ENCODE data around the gene UBLCP1.
"Not testable (repeated sequence)": the region's sequence is repeated elsewhere in the genome, so short reads cannot be mapped to it uniquely, and the experiment has no call there.

Gene UBLCP1, protein sequence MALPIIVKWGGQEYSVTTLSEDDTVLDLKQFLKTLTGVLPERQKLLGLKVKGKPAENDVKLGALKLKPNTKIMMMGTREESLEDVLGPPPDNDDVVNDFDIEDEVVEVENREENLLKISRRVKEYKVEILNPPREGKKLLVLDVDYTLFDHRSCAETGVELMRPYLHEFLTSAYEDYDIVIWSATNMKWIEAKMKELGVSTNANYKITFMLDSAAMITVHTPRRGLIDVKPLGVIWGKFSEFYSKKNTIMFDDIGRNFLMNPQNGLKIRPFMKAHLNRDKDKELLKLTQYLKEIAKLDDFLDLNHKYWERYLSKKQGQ

DNA sequence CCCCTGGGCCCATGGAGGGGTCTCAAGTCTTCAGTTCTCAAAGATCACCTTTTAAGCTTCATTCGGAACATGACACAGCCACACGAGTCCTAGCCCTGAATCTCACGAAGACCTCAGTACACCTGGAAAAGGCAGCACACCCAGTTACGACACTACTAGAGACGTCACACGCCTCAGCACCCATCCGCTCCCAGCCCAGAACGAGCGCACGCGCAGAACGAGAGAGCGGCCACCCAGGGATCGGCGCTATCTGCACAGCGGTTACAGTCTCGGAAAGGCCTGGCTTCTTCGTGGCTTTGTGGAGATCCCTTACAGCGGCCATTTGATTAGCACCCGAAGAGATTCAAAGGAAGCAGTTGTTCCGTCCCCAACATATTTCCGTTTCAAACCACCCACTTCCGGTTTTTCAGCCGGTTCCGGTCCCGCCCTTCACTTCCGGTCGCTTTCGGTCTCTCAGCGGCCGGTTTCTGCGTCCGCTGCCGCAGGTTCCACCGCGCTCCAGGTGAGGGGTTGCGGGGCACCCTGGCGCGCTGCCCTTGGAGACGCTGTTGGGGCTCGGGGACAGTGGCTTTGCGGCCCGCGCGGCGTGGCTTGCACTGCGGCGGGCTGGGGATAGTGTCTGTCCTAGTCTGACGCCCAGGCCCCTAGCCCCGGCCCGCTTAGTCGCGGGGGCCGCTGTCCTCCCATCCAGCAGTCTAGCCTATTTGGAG, at the start of gene UBLCP1:
UBLCP1 (plus strand) TSS at position 432 of the 710 bp plus-strand sequence. CDS start 5,626 bp downstream, outside the sequence.
- peak; percentile 92 for DNase-seq

DNA sequence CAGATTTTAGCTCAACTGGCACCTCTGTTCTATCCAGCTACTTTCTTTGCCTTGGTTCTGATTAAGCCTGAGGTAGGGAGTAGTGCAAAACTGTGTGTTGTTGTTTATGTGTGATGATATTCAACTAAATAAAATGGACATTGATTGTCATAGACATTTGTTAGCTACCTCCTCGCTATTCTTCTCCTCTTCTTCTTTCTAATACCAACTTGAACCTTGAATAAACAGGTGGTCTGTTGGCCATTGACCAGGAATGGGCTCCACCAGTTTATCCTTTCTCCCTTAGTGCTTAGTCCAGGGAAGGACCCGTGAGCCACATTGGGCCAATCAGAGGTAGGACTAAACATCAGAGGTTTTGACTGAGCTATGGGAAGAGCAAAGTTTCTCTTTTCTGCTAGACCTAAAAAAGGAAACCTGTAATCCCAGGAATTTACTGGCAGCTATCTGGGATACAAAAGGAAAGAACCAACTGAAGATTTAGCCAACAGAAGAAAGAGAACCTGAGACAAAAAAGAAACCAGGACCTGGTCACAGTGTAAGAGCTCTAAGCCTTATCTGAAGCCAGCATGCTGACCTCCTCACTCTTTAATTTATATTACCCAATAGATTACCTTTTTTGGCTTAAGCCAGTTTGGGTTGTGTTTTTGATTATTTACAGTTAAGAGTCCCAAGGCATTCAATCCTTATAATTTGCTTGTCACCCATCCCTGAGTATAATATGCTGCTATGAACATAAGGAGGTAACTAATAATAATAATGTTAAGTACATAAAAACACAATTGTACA, 48.4 kb upstream of the UBLCP1 start:
- no peak for DNase-seq

DNA sequence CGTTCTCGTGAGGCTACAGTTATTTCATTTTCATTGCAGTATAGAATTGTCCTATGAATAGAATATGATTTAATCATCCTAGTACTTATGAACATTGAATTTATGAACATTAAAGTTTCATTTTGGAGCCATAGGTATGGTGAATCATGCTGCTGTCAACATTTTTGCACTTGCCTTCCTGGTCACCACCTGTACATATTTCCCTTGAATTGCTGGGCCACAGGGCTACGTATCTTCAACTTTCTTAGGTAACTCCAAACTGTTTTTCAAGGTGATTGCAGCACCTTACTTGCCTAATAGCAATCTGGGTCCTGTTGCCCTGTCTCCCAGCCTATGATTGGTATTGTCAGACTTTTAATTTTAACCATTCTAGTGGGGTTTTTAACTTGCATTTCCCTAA, 47.2 kb upstream of the UBLCP1 start:
- DNase-seq: no peak

DNA sequence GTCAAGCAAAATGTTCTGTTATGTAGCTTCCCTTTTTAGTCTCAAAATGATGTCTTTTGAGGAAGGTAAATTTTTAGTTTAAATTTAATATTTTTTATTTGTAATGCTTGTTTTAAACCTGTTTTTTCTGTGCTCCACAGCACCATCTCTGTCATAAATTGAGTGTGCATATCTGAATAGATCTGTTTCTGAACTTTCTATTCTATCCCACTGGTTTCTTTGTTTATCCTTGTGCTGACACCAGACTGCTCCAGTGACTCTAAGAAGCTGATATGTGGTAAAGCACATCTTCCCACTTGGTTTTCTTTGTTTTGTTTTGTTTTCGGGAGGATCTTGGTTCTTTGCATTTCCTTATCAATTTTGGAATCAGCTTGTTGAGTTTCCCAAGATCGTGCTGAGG, 46.6 kb upstream of the UBLCP1 start:
- no peak for DNase-seq

DNA sequence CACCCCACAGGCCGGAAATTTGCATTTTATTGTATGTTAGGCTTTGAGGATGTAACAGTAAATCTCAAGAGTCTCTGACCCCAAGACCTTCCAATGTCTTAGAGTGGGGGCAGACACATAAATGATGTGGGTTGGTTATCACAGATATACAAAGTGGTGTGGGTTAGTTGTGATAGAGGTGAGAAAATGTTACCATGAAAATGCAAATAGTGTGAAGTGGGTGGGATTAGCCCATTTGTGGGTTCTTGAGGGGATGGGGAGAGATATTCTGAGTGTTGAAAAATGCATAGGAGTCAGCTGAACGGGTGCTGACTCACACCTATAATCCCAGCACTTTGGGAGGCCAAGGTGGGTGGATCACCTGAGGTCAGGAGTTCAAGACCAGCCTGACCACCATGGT, 45.9 kb upstream of the UBLCP1 start:
- no peak for DNase-seq

DNA sequence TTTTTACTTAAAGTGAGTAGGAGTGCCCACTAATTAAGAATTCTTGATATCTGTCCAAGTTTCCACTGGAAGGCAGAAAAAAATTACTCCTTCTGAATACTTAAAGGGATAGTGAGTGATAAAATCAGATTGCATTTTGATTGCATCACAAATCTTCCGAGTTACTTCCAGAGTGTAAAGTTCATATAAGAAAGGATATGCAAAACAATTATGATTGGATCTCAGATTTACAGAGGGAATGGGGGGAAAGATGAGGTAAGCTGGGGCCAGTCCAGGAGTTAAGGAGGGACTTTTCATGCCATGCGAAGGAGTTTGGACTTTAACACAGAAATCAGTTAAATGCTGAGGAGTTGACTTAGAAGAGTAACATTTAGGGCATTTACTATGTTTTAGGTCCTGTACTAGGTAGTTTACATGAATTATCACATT, 44.5 kb upstream of the UBLCP1 start:
- DNase-seq: no peak

DNA sequence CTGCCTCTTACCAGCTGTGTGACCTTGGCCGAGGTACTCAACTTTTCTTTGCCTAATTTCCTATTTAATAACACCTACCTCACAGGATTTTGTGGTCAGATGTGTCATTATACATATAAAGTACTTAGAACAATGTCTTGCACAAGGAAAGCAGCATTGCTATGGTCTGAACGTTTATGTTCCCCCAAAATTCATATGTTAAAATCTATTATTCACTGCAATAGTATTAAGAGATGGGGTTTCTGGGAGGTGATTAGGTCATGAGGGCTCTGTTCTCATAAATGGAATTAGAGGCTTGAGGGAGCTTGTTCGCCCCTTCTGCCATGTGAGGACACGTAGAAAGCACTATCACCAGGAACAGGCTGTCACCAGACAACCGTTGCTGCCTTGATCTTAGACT, 42.9 kb upstream of the UBLCP1 start:
- no peak for DNase-seq

DNA sequence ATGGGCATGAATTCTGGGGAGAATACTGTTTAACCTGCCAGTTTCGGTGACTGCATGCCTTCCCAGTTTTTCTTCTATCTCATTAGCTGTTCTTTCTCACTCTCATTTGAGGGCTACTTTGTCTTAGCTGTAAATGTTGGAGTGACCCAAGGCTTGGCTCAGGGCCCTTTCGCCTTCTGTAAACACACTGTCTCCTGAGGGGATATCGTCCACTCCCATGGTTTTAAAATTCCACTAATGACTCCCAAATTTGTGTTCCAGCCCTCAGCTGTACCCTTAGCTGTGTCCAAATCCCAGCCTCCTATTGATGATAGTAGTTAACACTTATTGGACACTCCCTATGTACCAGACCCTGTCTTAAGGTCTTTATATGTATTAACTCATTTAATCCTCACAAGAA, 39.6 kb upstream of the UBLCP1 start:
- no peak for DNase-seq

DNA sequence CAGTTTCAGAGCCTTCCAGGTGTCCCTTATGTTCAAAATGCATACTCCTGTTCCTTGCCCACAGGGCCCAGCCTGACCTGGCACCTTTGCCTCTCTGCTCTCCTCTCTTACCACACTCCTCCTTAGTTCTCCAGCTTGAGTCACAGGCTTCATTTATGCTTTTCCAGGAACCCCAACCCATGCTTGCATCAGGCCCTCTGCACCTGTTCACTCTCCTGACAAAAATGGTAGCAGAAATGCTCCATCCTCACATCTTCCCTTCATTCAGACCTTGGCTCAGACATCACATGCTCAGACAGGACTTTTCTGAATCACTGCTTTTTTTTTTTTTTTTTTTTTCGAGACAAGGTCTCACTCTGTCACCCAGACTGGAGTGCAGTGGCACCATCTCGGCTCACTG, 38.6 kb upstream of the UBLCP1 start:
- DNase-seq: no peak

DNA sequence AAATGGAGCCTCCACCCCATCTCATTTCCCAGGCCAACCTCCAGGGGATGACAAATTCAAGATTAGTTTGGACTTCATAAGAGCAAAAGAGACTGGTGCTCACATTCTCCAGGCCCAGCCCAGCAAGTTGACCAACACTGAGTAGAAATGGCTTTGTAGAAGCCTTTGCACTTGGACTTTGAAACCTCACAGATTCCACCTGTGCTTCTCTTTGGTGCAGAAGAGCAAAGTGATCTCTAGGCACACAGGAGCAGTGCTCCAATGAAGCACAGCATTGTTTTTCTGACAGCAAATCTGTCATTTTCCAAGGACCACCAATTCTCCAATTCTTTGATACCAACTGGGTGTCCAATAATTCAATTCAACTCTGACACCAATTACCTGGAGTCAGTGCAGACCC, 36.6 kb upstream of the UBLCP1 start:
- no peak for DNase-seq

DNA sequence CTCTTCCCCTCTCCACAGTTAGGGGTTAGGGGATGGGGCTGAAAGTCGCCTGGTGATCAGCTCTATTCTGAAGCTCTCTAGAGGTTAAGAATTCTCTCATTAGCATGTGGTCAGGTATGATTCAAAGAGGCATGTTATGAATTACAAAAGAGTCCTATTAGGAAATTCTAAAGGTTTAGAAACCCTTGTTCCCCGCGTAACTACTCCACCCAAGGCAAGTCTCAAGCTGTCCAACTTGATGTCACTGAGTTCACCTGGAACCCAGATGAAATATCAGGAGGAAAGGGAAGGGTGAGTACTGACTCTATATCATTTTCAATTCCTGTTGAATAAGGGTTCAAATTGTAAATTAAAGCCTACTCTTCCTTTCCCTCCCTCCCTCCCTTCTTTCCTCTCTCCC, 35.6 kb upstream of the UBLCP1 start:
- no peak for DNase-seq

DNA sequence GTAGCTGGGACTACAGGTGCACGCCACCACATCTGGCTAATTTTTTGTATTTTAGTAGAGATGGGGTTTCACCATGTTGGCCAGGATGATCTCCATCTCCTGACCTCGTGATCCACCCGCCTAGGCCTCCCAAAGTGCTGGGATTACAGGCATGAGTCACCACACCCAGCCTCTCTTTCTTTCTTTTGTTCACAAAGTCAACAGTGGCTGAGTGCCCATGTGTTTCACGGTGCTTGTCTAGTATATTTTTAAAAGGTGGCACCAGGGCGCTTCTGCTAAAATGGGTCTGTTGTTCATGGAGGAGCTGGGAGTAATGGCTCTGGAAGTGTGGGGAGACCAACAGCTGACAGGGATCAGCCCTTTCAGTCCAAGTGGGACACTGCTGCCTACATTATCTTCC, 35.0 kb upstream of the UBLCP1 start:
- DNase-seq: not testable (repeated sequence)

DNA sequence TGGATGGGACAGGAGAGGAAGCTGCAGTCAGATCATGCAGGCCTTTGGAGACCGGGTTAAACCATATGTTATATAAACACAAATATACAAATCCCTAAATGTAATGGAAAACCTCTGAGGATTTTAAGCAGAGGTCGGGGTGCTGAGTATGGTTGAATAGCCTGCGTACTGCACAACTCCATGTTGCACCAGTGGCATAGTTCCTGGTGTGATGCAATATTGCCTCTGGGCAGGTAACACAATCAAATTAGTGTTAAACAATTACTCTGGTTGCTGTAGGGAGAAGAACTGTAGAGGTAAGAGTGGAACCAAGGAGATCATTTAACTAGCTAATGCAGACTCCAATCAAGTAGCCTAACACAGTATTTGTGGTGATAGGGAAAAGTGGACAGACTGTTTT, 32.4 kb upstream of the UBLCP1 start:
- no peak for DNase-seq

DNA sequence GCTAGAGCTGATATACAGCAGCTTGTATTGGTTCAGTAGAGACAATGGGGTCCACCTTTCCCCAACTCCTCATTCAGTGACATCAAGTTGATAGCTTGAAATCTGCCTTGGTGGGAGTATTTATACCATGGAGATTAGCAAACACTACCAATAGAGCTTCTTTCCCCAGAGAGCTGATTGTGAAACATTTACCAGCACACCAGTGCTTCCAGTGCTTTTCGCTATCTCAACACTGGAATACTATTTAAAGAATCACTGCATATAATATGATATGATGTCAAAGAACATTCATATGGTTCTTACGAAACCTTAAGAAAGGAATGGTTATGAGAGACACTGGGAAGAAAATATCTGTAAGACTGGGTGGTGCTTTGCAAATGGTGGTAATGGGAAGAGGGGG, 31.9 kb upstream of the UBLCP1 start:
- no peak for DNase-seq

DNA sequence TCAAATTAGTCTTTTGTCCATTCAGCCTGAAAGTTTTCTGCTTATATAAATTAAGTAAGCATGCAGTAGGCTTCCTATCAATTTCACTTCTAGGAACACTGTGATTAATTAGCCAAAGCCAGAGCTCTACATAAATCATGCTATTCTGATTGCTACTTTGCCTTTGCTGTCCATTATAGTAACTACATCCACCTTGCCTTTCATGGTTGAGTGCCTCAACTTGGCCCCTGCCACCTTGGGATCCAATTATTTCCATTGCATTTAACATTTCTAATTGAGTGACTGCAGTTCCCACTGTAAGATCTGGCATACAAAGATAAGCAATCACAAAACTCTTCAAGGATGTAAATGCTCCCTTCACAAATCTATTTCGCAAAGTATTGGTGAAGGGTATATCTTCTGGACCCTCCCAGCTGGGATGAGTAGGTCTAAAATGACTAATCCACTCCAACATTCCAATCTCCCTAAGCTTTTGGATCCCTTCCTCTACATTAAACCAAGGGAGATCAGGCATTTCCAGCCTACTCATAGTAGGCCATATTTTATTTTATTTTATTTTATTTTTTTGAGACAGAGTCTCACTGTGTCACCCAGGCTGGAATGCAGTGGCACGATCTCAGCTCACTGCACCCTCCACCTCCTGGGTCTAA, 27.1 kb upstream of the UBLCP1 start:
- DNase-seq: not testable (repeated sequence)

DNA sequence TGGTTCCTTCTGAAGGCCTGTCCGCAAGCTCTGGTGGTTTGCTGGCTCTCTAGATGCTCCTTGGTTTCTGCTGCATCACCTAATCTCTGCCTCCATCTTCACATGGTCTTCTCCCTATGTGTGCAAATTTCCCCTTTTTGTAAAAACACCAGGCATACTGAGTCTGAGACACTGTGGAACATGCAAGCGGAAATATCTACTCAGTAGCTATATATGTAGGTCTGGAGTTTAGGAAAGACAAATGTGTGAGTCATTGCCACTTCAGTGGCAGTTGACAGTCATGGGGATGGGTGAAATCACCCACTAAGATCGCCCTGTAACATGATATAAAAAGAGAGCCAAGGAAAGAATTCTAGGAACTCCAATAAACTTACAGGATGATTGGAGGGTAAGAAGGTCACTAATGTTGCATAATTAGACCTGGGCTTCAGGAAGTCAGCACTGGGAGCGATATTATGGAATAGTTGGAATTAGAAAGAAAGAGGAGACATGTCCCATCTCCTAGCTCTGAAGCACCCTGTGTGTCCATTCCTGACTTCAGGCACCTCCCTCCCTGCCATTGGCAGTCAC, 22.7 kb upstream of the UBLCP1 start:
- DNase-seq: no peak

DNA sequence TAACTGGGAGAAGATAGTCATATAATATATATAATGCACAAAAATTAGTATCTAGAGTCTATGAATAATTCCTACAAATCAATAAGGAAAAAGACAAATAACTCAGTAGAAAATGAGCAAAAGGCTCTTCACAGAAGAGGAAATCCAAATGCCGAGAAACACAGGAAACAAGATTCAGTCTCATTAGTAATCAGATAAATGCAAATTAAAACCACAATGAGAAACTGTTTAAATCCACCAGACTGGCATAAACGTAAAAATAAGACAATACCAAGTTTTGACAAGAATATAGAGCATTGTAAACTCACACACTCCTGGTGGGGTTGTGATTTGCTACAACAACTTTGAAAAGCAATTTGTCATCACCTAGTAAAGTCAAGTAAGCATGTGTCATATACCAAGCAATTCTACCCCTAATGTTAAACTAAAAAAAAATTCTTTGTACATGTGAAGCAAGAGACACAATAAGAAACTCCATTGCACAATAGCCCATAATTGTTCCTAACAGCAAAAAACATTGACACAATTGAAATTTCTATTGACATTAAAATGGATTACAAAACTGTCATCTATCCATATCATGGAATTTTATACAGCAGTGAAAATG, 21.0 kb upstream of the UBLCP1 start:
- DNase-seq: no peak

DNA sequence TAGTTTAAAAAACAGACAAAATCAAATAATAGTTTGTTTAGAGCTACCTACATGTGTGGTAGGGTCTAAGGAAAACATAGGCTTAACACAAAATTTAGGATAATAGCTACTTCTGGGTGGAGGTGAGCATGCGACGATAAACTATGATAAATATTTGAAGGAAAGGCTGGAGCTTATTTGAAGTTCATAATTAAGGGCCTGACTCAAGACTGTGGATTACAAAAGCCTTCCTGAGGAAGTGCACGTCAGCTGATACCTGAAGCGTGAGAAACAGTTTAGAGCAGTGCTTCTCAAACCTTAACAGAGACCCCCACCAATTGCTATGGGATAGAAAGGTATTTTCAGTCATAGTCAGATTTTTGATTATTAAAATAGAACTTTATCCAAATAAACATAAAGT, 20.4 kb upstream of the UBLCP1 start:
- no peak for DNase-seq

DNA sequence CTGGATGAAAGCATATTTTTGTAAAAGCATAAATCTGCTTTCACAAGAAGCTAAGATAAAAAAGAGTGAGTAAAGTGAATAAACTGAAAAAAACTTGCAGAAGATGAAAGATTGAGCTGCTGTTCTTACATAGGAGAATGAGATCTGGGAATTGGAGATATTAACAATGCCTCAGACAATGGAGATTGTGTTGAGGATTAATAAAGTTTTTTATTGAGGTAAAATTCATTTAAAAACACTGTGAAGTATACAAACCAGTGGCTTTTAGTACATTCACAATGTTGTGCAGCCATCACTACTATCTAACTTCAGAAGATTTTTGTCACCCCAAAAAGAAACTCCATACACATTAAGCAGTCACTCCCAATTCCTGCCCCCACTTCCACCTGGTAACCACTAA, 19.7 kb upstream of the UBLCP1 start:
- DNase-seq: no peak

DNA sequence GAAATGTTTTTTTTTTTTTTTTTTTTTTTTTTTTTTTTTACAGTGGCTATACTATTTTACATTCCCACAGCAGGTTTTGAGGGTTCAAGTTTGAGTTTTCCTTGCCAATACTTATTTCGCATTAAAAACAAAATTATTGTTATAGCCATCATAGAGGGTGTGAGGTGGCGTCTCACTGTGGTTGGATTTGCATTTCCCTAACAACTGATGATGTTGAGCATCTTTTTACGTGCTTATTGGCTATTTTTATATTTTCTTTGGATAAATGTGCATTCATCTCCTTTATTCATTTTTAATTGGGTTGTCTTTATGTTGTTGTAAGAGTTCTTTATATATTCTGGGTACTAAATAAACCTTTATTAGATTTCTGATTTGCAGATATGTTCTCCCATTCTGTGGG, 18.9 kb upstream of the UBLCP1 start:
- no peak for DNase-seq

DNA sequence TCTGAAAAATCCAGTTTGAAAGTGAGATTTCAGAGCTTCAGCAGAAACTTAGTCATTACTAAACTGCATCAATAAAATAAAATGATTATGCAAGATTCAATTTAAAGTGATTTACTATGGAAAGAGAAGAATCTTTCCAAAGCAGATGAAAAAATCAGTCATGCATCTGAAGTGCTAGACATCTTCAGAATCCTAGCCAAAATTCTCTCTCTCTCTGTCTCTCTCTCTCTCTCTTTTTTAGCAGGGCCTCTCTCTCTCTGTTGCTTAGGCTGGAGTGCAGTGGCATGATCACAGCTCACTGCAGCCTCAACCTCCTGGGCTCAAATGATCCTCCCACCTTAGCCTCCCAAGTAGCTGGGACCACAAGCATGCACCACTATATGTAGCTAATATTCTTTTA, 18.2 kb upstream of the UBLCP1 start:
- no peak for DNase-seq

DNA sequence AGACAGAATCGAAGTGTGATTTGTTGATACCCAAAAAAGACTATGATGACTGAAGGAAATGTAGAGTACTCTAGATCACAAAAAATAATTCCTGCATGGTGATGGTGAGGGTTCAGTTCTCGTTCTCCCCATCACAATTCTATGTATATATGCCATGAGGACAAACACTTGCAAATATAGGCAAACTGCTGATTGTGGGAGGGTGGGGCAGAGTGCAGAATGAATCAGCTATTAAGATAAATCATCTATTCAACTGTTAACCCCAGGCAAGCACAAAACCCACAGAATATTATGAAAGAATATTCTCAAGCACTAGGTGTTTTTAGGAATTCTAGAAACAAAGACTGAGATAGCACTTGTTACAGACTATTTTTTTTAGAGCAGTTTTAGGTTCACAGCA, 13.9 kb upstream of the UBLCP1 start:
- no peak for DNase-seq

DNA sequence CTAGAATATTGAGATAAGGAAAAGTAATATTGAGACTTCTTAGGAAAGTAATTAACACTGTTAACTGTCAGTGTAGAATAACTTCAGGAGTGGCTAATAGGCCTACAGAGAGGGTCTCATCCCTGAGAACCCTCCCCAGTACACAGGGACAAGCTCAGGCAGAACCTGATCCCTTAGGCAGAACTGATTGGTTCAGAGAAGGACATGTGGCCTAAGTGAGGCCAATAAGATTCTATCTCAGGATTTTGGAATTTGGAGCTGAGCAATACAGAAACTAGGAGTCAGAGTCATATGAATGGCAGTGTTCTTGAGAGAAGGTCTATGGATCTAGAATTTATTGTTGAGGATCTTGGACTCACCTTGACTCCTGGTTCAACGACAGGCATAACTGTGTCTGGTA, 10.9 kb upstream of the UBLCP1 start:
- no peak for DNase-seq

Data from activated CD8-positive, alpha-beta memory T cell treated with anti-CD3 and anti-CD28 coated beads for 24 hours (primary cell).